ENCODE data around the gene TPST1.
A peak's percentile ranks its signal among the peaks of the same experiment; 100 is the strongest.
"Not testable (repeated sequence)": the region's sequence is repeated elsewhere in the genome, so short reads cannot be mapped to it uniquely, and the experiment has no call there.

TPST1 gene

GRCh38 chr7:66379542-66380160, 174.5 kb downstream of the TPST1 start:
- peak; percentile 30 for DNase-seq (ENCODE audit: low read depth, low spot score)

- DNase-seq (ENCODE audit: low read depth, low spot score): no peak
Observed at GRCh38 chr7:66380272-66380888, 175.2 kb downstream of the TPST1 start.

- not testable (repeated sequence) for DNase-seq (ENCODE audit: low read depth, low spot score)
Observed at GRCh38 chr7:66382182-66382923, 177.2 kb downstream of the TPST1 start.

- DNase-seq (ENCODE audit: low read depth, low spot score): not testable (repeated sequence)
Observed at GRCh38 chr7:66385191-66385905, 180.2 kb downstream of the TPST1 start.

GRCh38 chr7:66395128-66395571, 190.0 kb downstream of the TPST1 start:
- not testable (repeated sequence) for DNase-seq (ENCODE audit: low read depth, low spot score)

- DNase-seq (ENCODE audit: low read depth, low spot score): not testable (repeated sequence)
Observed at GRCh38 chr7:66396052-66396451, 190.9 kb downstream of the TPST1 start.

GRCh38 chr7:66398841-66399240, 193.7 kb downstream of the TPST1 start:
- DNase-seq (ENCODE audit: low read depth, low spot score): not testable (repeated sequence)

- DNase-seq (ENCODE audit: low read depth, low spot score): no peak
Observed at GRCh38 chr7:66399566-66399965, 194.4 kb downstream of the TPST1 start.

GRCh38 chr7:66400400-66400799, 195.3 kb downstream of the TPST1 start:
- no peak for DNase-seq (ENCODE audit: low read depth, low spot score)

- DNase-seq (ENCODE audit: low read depth, low spot score): not testable (repeated sequence)
Observed at GRCh38 chr7:66401126-66401525, 196.0 kb downstream of the TPST1 start.

GRCh38 chr7:66401932-66402331, 196.8 kb downstream of the TPST1 start:
- DNase-seq (ENCODE audit: low read depth, low spot score): not testable (repeated sequence)

- no peak for DNase-seq (ENCODE audit: low read depth, low spot score)
Observed at GRCh38 chr7:66403564-66403963, 198.4 kb downstream of the TPST1 start.

- DNase-seq (ENCODE audit: low read depth, low spot score): no peak
Observed at GRCh38 chr7:66409493-66409892, 204.4 kb downstream of the TPST1 start.
